ENCODE measurements around the gene PTTG1. TPM values are rescaled to one million over a fixed set of nuclear protein-coding genes. Genes with fewer than 3 reads are reported as not detected.

Gene PTTG1
- total and polyA plus RNA-seq, 9 of the 15 experiments (the other 6 are each of a cell fraction or from before 2014, with no cell fraction given), result 193 to 1,088 (median 349) TPM

GRCh38 chr5:160418561-160419457 lies 2.8 kb upstream of the PTTG1 start, which contains the start of gene SLU7:
SLU7 (minus strand) TSS chr5:160419081; CDS start chr5:160415294, 3,787 bp downstream.
- peak; percentile 88 for FAIRE-seq
- H3K27me3 ChIP-seq (ENCODE audit: control insufficient read depth in 2 of 2, insufficient read depth in 2 of 2, low read length in 2 of 2), result no peaks in the 10 kb centered on the region
- H3K9me3 ChIP-seq (replicated peaks; ENCODE audit: control insufficient read depth, insufficient read depth, low read depth, low read length), result no peaks in the 10 kb centered on the region
- peak; percentile 90 to 92 for TF ChIP-seq FOXK2 (conservative IDR thresholded peaks at IDR 0.05 in 1 of 2, IDR thresholded peaks at IDR 0.05 in 1 of 2; ENCODE audit: low read depth in 2 of 2)
- TF ChIP-seq, protein P1, sequence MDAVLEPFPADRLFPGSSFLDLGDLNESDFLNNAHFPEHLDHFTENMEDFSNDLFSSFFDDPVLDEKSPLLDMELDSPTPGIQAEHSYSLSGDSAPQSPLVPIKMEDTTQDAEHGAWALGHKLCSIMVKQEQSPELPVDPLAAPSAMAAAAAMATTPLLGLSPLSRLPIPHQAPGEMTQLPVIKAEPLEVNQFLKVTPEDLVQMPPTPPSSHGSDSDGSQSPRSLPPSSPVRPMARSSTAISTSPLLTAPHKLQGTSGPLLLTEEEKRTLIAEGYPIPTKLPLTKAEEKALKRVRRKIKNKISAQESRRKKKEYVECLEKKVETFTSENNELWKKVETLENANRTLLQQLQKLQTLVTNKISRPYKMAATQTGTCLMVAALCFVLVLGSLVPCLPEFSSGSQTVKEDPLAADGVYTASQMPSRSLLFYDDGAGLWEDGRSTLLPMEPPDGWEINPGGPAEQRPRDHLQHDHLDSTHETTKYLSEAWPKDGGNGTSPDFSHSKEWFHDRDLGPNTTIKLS (IDR thresholded peaks at IDR 0.05; ENCODE audit: borderline replicate concordance, low read depth), result peak; percentile 42; the same call in 1 of the 2 replicates
- TF ChIP-seq ATF7 (IDR thresholded peaks at IDR 0.05), result peak; percentile 41; the same call in 1 of the 2 replicates
- no peak for TF ChIP-seq ZNF740 (CRISPR knock-in tag; IDR thresholded peaks at IDR 0.05)
- TF ChIP-seq ZNF740 (tag; IDR thresholded peaks at IDR 0.05), result no peak; a peak in 1 of 4 replicates
- TF ChIP-seq ZC3H4 (CRISPR knock-in tag; IDR thresholded peaks at IDR 0.05; ENCODE audit: borderline replicate concordance), result no peak
- 0 out of 2 replicates have a peak, but pooled peaks have one; percentile 44 for TF ChIP-seq SNIP1 (IDR thresholded peaks at IDR 0.05; ENCODE audit: low read depth)
- no peak for TF ChIP-seq CHAMP1 (IDR thresholded peaks at IDR 0.05)
- no peak for TF ChIP-seq ZNF121 (CRISPR knock-in tag; conservative IDR thresholded peaks at IDR 0.05)
- no peak for TF ChIP-seq ZKSCAN3 (CRISPR knock-in tag; IDR thresholded peaks at IDR 0.05)
- TF ChIP-seq, protein P2, sequence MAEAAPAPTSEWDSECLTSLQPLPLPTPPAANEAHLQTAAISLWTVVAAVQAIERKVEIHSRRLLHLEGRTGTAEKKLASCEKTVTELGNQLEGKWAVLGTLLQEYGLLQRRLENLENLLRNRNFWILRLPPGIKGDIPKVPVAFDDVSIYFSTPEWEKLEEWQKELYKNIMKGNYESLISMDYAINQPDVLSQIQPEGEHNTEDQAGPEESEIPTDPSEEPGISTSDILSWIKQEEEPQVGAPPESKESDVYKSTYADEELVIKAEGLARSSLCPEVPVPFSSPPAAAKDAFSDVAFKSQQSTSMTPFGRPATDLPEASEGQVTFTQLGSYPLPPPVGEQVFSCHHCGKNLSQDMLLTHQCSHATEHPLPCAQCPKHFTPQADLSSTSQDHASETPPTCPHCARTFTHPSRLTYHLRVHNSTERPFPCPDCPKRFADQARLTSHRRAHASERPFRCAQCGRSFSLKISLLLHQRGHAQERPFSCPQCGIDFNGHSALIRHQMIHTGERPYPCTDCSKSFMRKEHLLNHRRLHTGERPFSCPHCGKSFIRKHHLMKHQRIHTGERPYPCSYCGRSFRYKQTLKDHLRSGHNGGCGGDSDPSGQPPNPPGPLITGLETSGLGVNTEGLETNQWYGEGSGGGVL (CRISPR knock-in tag; IDR thresholded peaks at IDR 0.05), result no peak

More at GRCh38 chr5:160418561-160419457, 2.8 kb upstream of the PTTG1 start, which contains the start of gene SLU7:
- no peaks in the 10 kb centered on the region for H3K9me1 ChIP-seq (ENCODE audit: control insufficient read depth, insufficient read depth, low read length)
- peak; percentile 84 for ATAC-seq
- peak within 1 kb of the TSS; percentile 93 for H3K27ac ChIP-seq (ENCODE audit: extremely low read depth, low read depth, low read length)
- peaks cover 51% of the 10 kb centered on the region for H3K79me2 ChIP-seq (ENCODE audit: control insufficient read depth, insufficient read depth, low read length)
- H3K4me3 ChIP-seq, result peak within 1 kb of the TSS; percentile 84
- intact Hi-C loops (cut with micrococcal nuclease) (no loop called here), in situ Hi-C loops (cut with MboI) (no loop called here)
- WGBS (ENCODE audit: insufficient coverage, low coverage, missing lambda C conversion rate), result under 1% methylated on average over 46 of the region's 48 CpGs
- TSS peak; percentile 77 for BruUV-seq (replicated peaks)
- CTCF ChIA-PET (ENCODE audit: low intra/inter-chr PET ratio), result interaction anchor here (0.7 kb wide), 1 partner anchor 542 kb away, joined by 5 read pairs; no protein-coding TSS in a partner anchor
- no peaks in the 10 kb centered on the region for H4K20me1 ChIP-seq (replicated peaks; ENCODE audit: control insufficient read depth, insufficient read depth, low read length)
- H3K4me2 ChIP-seq (ENCODE audit: insufficient read depth, low read length), result peak within 1 kb of the TSS; percentile 95
- H3K9ac ChIP-seq (ENCODE audit: insufficient read depth in 1 of 2, low read depth in 2 of 2, low read length in 2 of 2), result peak within 1 kb of the TSS; percentile 92 to 97
- H3K36me3 ChIP-seq (ENCODE audit: control insufficient read depth, insufficient read depth, low read length), result peaks cover 33% of the 10 kb centered on the region
- POLR2A ChIA-PET, result interaction anchor here (0.6 to 1.9 kb wide), 11 partner anchors 9 to 338 kb away, joined by 3 to 9 read pairs (median 4); partner anchors contain the start of gene FAM200C
- DNase-seq (ENCODE audit: extremely low read depth in 1 of 4, low spot score in 3 of 4), result peak; percentile 87 to 96 (median 90)
- H3K4me1 ChIP-seq (replicated peaks in 1 of 2; ENCODE audit: control insufficient read depth in 2 of 2, insufficient read depth in 2 of 2, low read length in 2 of 2), result peaks cover 4 to 17% of the 10 kb centered on the region in 2 experiments; a peak in 4 of 5 replicates
- peak within 1 kb of the TSS; percentile 80 for H2AFZ ChIP-seq (ENCODE audit: low read depth, low read length)

Data from K562 (cell line).